DOHH2 (cell line): ENCODE measurements around the gene IGF2BP2.

Experiments used
- EZH2phosphoT487 ChIP-seq: fragments of 200-600 bp; sonication (generic); IDR thresholded peaks from 2 replicates; pipeline ENCODE4 v1.6.1; 2017; ENCODE audit warnings: borderline replicate concordance, mild to moderate bottlenecking, antibody characterized with exemption, low read length, moderate library complexity, mixed read lengths
- TF ChIP-seq, protein P1 (sequence below): fragments of 200-600 bp; sonication (generic); IDR thresholded peaks from one replicate; pipeline ENCODE4 v1.5.1; 2014; ENCODE audit warnings: antibody characterized with exemption, mild to moderate bottlenecking, low read depth, low read length; ENCODE audit not compliant: poor library complexity, severe bottlenecking

GRCh38 chr3:185639632-185640206, 185.1 kb downstream of the IGF2BP2 start:
- TF ChIP-seq, protein P1, sequence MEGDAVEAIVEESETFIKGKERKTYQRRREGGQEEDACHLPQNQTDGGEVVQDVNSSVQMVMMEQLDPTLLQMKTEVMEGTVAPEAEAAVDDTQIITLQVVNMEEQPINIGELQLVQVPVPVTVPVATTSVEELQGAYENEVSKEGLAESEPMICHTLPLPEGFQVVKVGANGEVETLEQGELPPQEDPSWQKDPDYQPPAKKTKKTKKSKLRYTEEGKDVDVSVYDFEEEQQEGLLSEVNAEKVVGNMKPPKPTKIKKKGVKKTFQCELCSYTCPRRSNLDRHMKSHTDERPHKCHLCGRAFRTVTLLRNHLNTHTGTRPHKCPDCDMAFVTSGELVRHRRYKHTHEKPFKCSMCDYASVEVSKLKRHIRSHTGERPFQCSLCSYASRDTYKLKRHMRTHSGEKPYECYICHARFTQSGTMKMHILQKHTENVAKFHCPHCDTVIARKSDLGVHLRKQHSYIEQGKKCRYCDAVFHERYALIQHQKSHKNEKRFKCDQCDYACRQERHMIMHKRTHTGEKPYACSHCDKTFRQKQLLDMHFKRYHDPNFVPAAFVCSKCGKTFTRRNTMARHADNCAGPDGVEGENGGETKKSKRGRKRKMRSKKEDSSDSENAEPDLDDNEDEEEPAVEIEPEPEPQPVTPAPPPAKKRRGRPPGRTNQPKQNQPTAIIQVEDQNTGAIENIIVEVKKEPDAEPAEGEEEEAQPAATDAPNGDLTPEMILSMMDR = no peak
- no peak for TF ChIP-seq EZH2phosphoT487
